Measurements from ENCODE around the gene SPRY1. TPM values are rescaled to one million over a fixed set of nuclear protein-coding genes. Genes with fewer than 3 reads are reported as not detected.
A peak's percentile ranks its signal among the peaks of the same experiment; 100 is the strongest.

Gene SPRY1
- total and polyA plus RNA-seq, 7 donors = 19.2 to 104 (median 41.1) TPM

- Histone ChIP-seq H3K27me3 (ENCODE audit: insufficient read depth in 3 of 3, low read length in 2 of 3) (no peaks in the 10 kb centered on the region), H3K4me1 (peaks cover 8% of the 10 kb centered on the region), H3K36me3 (ENCODE audit: insufficient read depth in 1 of 2, low read depth in 1 of 2) (no peaks in the 10 kb centered on the region), H3K9me3 (no peaks in the 10 kb centered on the region), H3K27ac (peak overlapping the region; percentile 36), H3K4me3 (no peak overlapping the region)
- intact Hi-C loops (cut with DNase I) = no loop called here
- peak; percentile 72 to 86 (median 80) for ATAC-seq
- TF ChIP-seq CTCF (IDR thresholded peaks at IDR 0.05) = no peak
- DNase-seq = peak; percentile 38 to 62
Measured at GRCh38 chr4:123452616-123453015, 56.0 kb downstream of the SPRY1 start.

- H3K36me3 ChIP-seq (ENCODE audit: insufficient read depth in 1 of 2, low read depth in 1 of 2) = no peaks in the 10 kb centered on the region
- DNase-seq = no peak
- H3K9me3 ChIP-seq = no peaks in the 10 kb centered on the region
- 89 to 92% (median 90%) methylated on average over 3 of the region's 3 CpGs for WGBS, 3 donors
- intact Hi-C loops (cut with DNase I) = no loop called here
- H3K4me3 ChIP-seq = no peak overlapping the region
- no peak for TF ChIP-seq CTCF (IDR thresholded peaks at IDR 0.05)
- H3K27ac ChIP-seq = peak overlapping the region; percentile 36
- H3K27me3 ChIP-seq (ENCODE audit: insufficient read depth in 3 of 3, low read length in 2 of 3) = no peaks in the 10 kb centered on the region
- peak in 1 of 4 donors; percentile 54 for ATAC-seq
- peaks cover 8% of the 10 kb centered on the region for H3K4me1 ChIP-seq
Measured at GRCh38 chr4:123453061-123453680, 56.6 kb downstream of the SPRY1 start.

All from psoas muscle (tissue), 8 donors.